Calu3 (cell line): ENCODE results near the gene ZBTB2. TPM values are rescaled to one million over a fixed set of nuclear protein-coding genes. Genes with fewer than 3 reads are reported as not detected.

Source experiments
- BruUV-seq: library from RNA; stranded (reverse); fragments of 400-500 nt; replicated peaks from 2 replicates; lab custom pipeline; 2021; lab: Mats Ljungman, UMichigan
- CTCF ChIA-PET: fragments of 300-600 bp; sonication (Branson Sonifier 250); formaldehyde crosslinking; loops from one replicate; lab custom pipeline; 2022; ENCODE audit warnings: antibody characterized with exemption; lab: Charles Lee
- DNase-seq: peaks from one replicate; pipeline ENCODE4 v3.0.0; 2022
- H3K27ac Mint-ChIP-seq: one replicate; pipeline ENCODE4 v1.8.0; 2022; ENCODE audit warnings: mixed read lengths; ENCODE audit not compliant: unreplicated experiment
- H3K27me3 Mint-ChIP-seq: one replicate; pipeline ENCODE4 v1.8.0; 2022; ENCODE audit warnings: mixed read lengths; ENCODE audit not compliant: unreplicated experiment
- H3K36me3 Mint-ChIP-seq: one replicate; pipeline ENCODE4 v1.8.0; 2022; ENCODE audit warnings: mild to moderate bottlenecking, moderate library complexity, mixed read lengths; ENCODE audit not compliant: insufficient read depth, unreplicated experiment
- H3K4me1 Mint-ChIP-seq: one replicate; pipeline ENCODE4 v1.8.0; 2022; ENCODE audit warnings: mild to moderate bottlenecking, low read depth, mixed read lengths; ENCODE audit not compliant: unreplicated experiment
- H3K4me3 Mint-ChIP-seq: one replicate; pipeline ENCODE4 v1.8.0; 2022; ENCODE audit warnings: mild to moderate bottlenecking, low read depth, moderate library complexity, mixed read lengths; ENCODE audit not compliant: unreplicated experiment
- H3K9me3 Mint-ChIP-seq: one replicate; pipeline ENCODE4 v1.8.0; 2022; ENCODE audit warnings: low read depth, mixed read lengths; ENCODE audit not compliant: unreplicated experiment
- intact Hi-C: fragments of 100-400 bp; cut with micrococcal nuclease; formaldehyde crosslinking; loops from one replicate; pipeline ENCODE4 v1.10.0; 2022; ENCODE audit not compliant: unreplicated experiment
- total RNA-seq: library from RNA; stranded (reverse); gene quantifications from 2 replicates; pipeline ENCODE4 v1.2.3, GENCODE V29; 2022
- TF ChIP-seq, protein P1 (sequence below): fragments of 200-600 bp; IDR thresholded peaks from one replicate; pipeline ENCODE4 v1.8.0; 2022; ENCODE audit warnings: antibody characterized with exemption; ENCODE audit not compliant: unreplicated experiment

ZBTB2 gene
- total RNA-seq, 1 experiment from 2014 or later: 15.7 TPM

GRCh38 chr6:151339369-151339768, 52.0 kb downstream of the ZBTB2 start:
- BruUV-seq: no TSS peak
- no peak overlapping the region for H3K27ac Mint-ChIP-seq
- CTCF ChIA-PET: no interaction called here

GRCh38 chr6:151338651-151339200, 52.6 kb downstream of the ZBTB2 start:
- intact Hi-C loops: no loop called here
- TF ChIP-seq, protein P1, sequence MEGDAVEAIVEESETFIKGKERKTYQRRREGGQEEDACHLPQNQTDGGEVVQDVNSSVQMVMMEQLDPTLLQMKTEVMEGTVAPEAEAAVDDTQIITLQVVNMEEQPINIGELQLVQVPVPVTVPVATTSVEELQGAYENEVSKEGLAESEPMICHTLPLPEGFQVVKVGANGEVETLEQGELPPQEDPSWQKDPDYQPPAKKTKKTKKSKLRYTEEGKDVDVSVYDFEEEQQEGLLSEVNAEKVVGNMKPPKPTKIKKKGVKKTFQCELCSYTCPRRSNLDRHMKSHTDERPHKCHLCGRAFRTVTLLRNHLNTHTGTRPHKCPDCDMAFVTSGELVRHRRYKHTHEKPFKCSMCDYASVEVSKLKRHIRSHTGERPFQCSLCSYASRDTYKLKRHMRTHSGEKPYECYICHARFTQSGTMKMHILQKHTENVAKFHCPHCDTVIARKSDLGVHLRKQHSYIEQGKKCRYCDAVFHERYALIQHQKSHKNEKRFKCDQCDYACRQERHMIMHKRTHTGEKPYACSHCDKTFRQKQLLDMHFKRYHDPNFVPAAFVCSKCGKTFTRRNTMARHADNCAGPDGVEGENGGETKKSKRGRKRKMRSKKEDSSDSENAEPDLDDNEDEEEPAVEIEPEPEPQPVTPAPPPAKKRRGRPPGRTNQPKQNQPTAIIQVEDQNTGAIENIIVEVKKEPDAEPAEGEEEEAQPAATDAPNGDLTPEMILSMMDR: no peak
- Mint-ChIP-seq H3K4me1 (no peaks in the 10 kb centered on the region), H3K27ac (no peak overlapping the region), H3K36me3 (peaks cover 2% of the 10 kb centered on the region), H3K4me3 (no peak overlapping the region), H3K27me3 (no peaks in the 10 kb centered on the region), H3K9me3 (no peaks in the 10 kb centered on the region)
- CTCF ChIA-PET: no interaction called here
- no TSS peak for BruUV-seq
- no peak for DNase-seq

More at GRCh38 chr6:151339369-151339768, 52.0 kb downstream of the ZBTB2 start:
- no peaks in the 10 kb centered on the region for H3K4me1 Mint-ChIP-seq
- H3K9me3 Mint-ChIP-seq: no peaks in the 10 kb centered on the region
- intact Hi-C loops: no loop called here
- H3K36me3 Mint-ChIP-seq: no peaks in the 10 kb centered on the region
- H3K4me3 Mint-ChIP-seq: no peak overlapping the region
- no peaks in the 10 kb centered on the region for H3K27me3 Mint-ChIP-seq
- no peak for DNase-seq
- TF ChIP-seq, protein P1: no peak

DNA sequence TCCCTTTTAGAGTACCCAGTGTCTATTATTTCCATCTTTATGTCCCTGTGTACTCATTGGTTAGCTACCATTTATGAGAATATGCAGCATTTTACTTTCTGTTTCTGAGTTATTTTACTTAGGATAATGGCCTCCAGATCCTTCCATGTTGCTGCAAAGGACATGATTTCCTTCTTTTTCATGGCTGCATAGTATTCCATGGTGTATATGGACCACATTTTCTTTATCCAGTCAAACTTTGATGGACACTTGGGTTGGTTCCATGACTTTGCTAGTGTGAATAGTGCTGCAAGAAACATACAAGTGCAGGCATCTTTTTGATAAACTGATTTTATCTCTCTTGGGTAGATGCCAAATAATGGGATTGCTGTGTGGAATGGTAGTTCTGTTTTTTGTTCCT, 55.4 kb downstream of the ZBTB2 start:
- Mint-ChIP-seq H3K4me3 (no peak overlapping the region), H3K27ac (no peak overlapping the region), H3K36me3 (peaks cover 4% of the 10 kb centered on the region), H3K4me1 (no peaks in the 10 kb centered on the region), H3K27me3 (no peaks in the 10 kb centered on the region), H3K9me3 (no peaks in the 10 kb centered on the region)
- BruUV-seq: no TSS peak
- DNase-seq: no peak
- TF ChIP-seq, protein P1: no peak
- CTCF ChIA-PET: interaction anchor here (0.6 to 1.5 kb wide), 2 partner anchors 186 to 444 kb away, joined by 3 to 17 read pairs; no protein-coding TSS in a partner anchor
- intact Hi-C loops: loop anchor here (2.0 kb wide), 2 partner anchors 321 to 443 kb away; no protein-coding TSS in a partner anchor

GRCh38 chr6:151330130-151330696, 61.1 kb downstream of the ZBTB2 start:
- Mint-ChIP-seq H3K36me3 (peaks cover 13% of the 10 kb centered on the region), H3K4me1 (no peaks in the 10 kb centered on the region), H3K9me3 (no peaks in the 10 kb centered on the region), H3K4me3 (no peak overlapping the region), H3K27ac (no peak overlapping the region), H3K27me3 (no peaks in the 10 kb centered on the region)
- intact Hi-C loops: no loop called here
- TF ChIP-seq, protein P1: no peak
- CTCF ChIA-PET: no interaction called here
- no peak for DNase-seq
- BruUV-seq: no TSS peak
